Esophagus squamous epithelium (tissue), 4 donors: Measurements from ENCODE around the gene C5AR1.

Experiments
- POLR2A ChIP-seq, 4 donors: fragments of 450-650 bp; IDR thresholded peaks; one replicate each; pipeline ENCODE4 v1.6.1; 2017; ENCODE audit warnings: antibody characterized with exemption in 4 of 4, mild to moderate bottlenecking in 4 of 4, moderate library complexity in 3 of 4
- TF ChIP-seq, protein P1 (sequence below), 6 experiments: fragments of 450-650 bp in 4 of 6; fragments of 200-600 bp in 2 of 6; sonication (generic) in 2 of 6; IDR thresholded peaks; one replicate each; pipeline ENCODE4 v1.5.1; 2016 to 2019; ENCODE audit warnings: antibody characterized with exemption in 6 of 6, mild to moderate bottlenecking in 4 of 6, moderate library complexity in 4 of 6

- no peak for TF ChIP-seq POLR2A (IDR thresholded peaks at IDR 0.05)
- TF ChIP-seq, protein P1, sequence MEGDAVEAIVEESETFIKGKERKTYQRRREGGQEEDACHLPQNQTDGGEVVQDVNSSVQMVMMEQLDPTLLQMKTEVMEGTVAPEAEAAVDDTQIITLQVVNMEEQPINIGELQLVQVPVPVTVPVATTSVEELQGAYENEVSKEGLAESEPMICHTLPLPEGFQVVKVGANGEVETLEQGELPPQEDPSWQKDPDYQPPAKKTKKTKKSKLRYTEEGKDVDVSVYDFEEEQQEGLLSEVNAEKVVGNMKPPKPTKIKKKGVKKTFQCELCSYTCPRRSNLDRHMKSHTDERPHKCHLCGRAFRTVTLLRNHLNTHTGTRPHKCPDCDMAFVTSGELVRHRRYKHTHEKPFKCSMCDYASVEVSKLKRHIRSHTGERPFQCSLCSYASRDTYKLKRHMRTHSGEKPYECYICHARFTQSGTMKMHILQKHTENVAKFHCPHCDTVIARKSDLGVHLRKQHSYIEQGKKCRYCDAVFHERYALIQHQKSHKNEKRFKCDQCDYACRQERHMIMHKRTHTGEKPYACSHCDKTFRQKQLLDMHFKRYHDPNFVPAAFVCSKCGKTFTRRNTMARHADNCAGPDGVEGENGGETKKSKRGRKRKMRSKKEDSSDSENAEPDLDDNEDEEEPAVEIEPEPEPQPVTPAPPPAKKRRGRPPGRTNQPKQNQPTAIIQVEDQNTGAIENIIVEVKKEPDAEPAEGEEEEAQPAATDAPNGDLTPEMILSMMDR (IDR thresholded peaks at IDR 0.05), result no peak
Measured at GRCh38 chr19:47309038-47309437, 623 bp upstream of the C5AR1 start.
